CD14-positive monocyte (primary cell): ENCODE measurements around the gene EPS15. TPM values are rescaled to one million over a fixed set of nuclear protein-coding genes. Genes with fewer than 3 reads are reported as not detected.

ENCODE experiments used
- DNase-seq, 3 donors: peaks; one replicate each; pipeline ENCODE4 v3.0.0-alpha.2; 2011 to 2022
- H2AFZ ChIP-seq: 2 replicates; pipeline ENCODE4 v1.6.0; 2012; ENCODE audit warnings: mild to moderate bottlenecking, low read depth, low read length, inconsistent platforms; ENCODE audit not compliant: insufficient read depth, poor library complexity, severe bottlenecking
- H3K27ac ChIP-seq, 2 donors: 1 replicate in 1 of 2; 2 replicates in 1 of 2; pipeline ENCODE4 v1.5.1; 2012 to 2013; ENCODE audit warnings: low read length in 2 of 2, control low read depth in 1 of 2, inconsistent platforms in 1 of 2, low read depth in 1 of 2, mild to moderate bottlenecking in 1 of 2
- H3K27me3 ChIP-seq, 2 donors: one replicate each; pipeline versions ENCODE4 v1.6.0 to v1.6.1; 2011 to 2013; ENCODE audit warnings: low read length in 2 of 2; ENCODE audit not compliant: control insufficient read depth in 2 of 2, insufficient read depth in 2 of 2
- H3K36me3 ChIP-seq, 2 donors: replicated peaks in 1 of 2; 1 replicate in 1 of 2; 2 replicates in 1 of 2; pipeline versions ENCODE4 v1.5.1 to v1.6.1; 2012 to 2013; ENCODE audit warnings: low read length in 2 of 2, control low read depth in 1 of 2, inconsistent platforms in 1 of 2, mild to moderate bottlenecking in 1 of 2; ENCODE audit not compliant: insufficient read depth in 2 of 2, control insufficient read depth in 1 of 2
- H3K4me1 ChIP-seq, 2 donors: 1 replicate in 1 of 2; 2 replicates in 1 of 2; pipeline versions ENCODE4 v1.5.1 to v1.6.1; 2012 to 2013; ENCODE audit warnings: low read length in 2 of 2, control low read depth in 1 of 2, inconsistent platforms in 1 of 2, mild to moderate bottlenecking in 1 of 2, moderate library complexity in 1 of 2; ENCODE audit not compliant: insufficient read depth in 2 of 2, control insufficient read depth in 1 of 2
- H3K4me2 ChIP-seq: replicated peaks from 2 replicates; pipeline ENCODE3; 2012; ENCODE audit warnings: low read length, moderate library complexity, mild to moderate bottlenecking; ENCODE audit not compliant: poor library complexity, severe bottlenecking; ENCODE audit errors: extremely low read depth
- H3K4me3 ChIP-seq, 3 experiments: fragments of 200-600 bp in 1 of 3; sonication (generic) in 1 of 3; replicated peaks in 1 of 3; 1 replicate in 2 of 3; 2 replicates in 1 of 3; pipeline ENCODE4 v1.5.1; 2011 to 2013; ENCODE audit warnings: low read length in 3 of 3, mild to moderate bottlenecking in 3 of 3, control low read depth in 2 of 3, low read depth in 2 of 3, inconsistent platforms in 1 of 3, moderate library complexity in 1 of 3
- H3K79me2 ChIP-seq: 2 replicates; pipeline ENCODE4 v1.6.0; 2012; ENCODE audit warnings: mild to moderate bottlenecking, control low read depth, inconsistent platforms, low read length, moderate library complexity; ENCODE audit not compliant: insufficient read depth
- H3K9ac ChIP-seq: 2 replicates; pipeline ENCODE4 v1.6.0; 2017; ENCODE audit warnings: low read length, mild to moderate bottlenecking; ENCODE audit not compliant: insufficient read depth, poor library complexity, severe bottlenecking
- H3K9me3 ChIP-seq, 2 donors: replicated peaks in 1 of 2; 1 replicate in 1 of 2; 2 replicates in 1 of 2; pipeline versions ENCODE4 v1.5.1 to v1.6.1; 2012 to 2013; ENCODE audit warnings: low read length in 2 of 2, control low read depth in 1 of 2; ENCODE audit not compliant: control insufficient read depth in 1 of 2, insufficient read depth in 1 of 2
- H4K20me1 ChIP-seq: 2 replicates; pipeline ENCODE4 v1.6.0; 2012; ENCODE audit warnings: mild to moderate bottlenecking, low read length, control low read depth, moderate library complexity; ENCODE audit not compliant: insufficient read depth
- H3K27ac Mint-ChIP-seq, 7 donors: one replicate each; pipeline ENCODE4 v1.8.0; 2020; ENCODE audit warnings: mild to moderate bottlenecking in 7 of 7, mixed read lengths in 7 of 7, moderate library complexity in 6 of 7, inconsistent platforms in 2 of 7
- H3K27me3 Mint-ChIP-seq, 3 donors: one replicate each; pipeline ENCODE4 v1.8.0; 2021 to 2022; ENCODE audit warnings: low read depth in 3 of 3, mild to moderate bottlenecking in 3 of 3, mixed read lengths in 3 of 3, moderate library complexity in 3 of 3, inconsistent platforms in 1 of 3
- H3K36me3 Mint-ChIP-seq, 2 donors: one replicate each; pipeline ENCODE4 v1.8.0; 2020; ENCODE audit warnings: mixed read lengths in 2 of 2, inconsistent platforms in 1 of 2, mild to moderate bottlenecking in 1 of 2
- H3K4me1 Mint-ChIP-seq: one replicate; pipeline ENCODE4 v1.8.0; 2020; ENCODE audit warnings: mild to moderate bottlenecking, mixed read lengths
- H3K4me3 Mint-ChIP-seq, 2 donors: one replicate each; pipeline ENCODE4 v1.8.0; 2020; ENCODE audit warnings: mild to moderate bottlenecking in 2 of 2, mixed read lengths in 2 of 2, moderate library complexity in 1 of 2
- H3K9me3 Mint-ChIP-seq, 7 donors: one replicate each; pipeline ENCODE4 v1.8.0; 2020 to 2022; ENCODE audit warnings: mixed read lengths in 7 of 7, mild to moderate bottlenecking in 6 of 7, moderate library complexity in 6 of 7, inconsistent platforms in 2 of 7
- CTCF ChIP-seq: fragments of 200-600 bp; IDR thresholded peaks from one replicate; pipeline ENCODE4 v1.8.0; 2022; ENCODE audit warnings: antibody characterized with exemption, mild to moderate bottlenecking
- WGBS: methylation state at CpG from one replicate; pipeline ENCODE4 v1.1.5; 2013; ENCODE audit warnings: missing lambda C conversion rate; ENCODE audit not compliant: insufficient coverage; 5-methylcytosine and 5-hydroxymethylcytosine counted together
- intact Hi-C, 2 donors: fragments of 100-400 bp; cut with micrococcal nuclease; formaldehyde crosslinking; loops; one replicate each; pipeline versions ENCODE4 v1.15.0 to v1.15.1; 2023
- polyA plus RNA-seq, 3 donors: library from polyadenylated mRNA; depleted of rRNA in 1 of 3; unstranded in 2 of 3; stranded (reverse) in 1 of 3; fragments of 300-500 nt in 2 of 3; fragments of >200 nt in 1 of 3; fragmentation: Illumina TruSeq in 2 of 3; gene quantifications; 1 replicate in 2 of 3; 2 replicates in 1 of 3; pipeline ENCODE4 v1.2.3, GENCODE V29; 2012 to 2021

Gene EPS15
- polyA plus RNA-seq, 3 donors = 26.7 to 53.6 (median 36.4) TPM

GRCh38 chr1:51497340-51497739 is 21.7 kb downstream of the EPS15 start:
- no peak overlapping the region for H3K4me3 Mint-ChIP-seq
- 96% methylated on average over 4 of the region's 5 CpGs for WGBS
- peaks cover 0 to 4% of the 10 kb centered on the region in 2 donors for H3K4me1 ChIP-seq

GRCh38 chr1:51494138-51494830 is 24.8 kb downstream of the EPS15 start:
- H3K4me1 ChIP-seq = peaks cover 16 to 26% of the 10 kb centered on the region in 2 donors

More at GRCh38 chr1:51497340-51497739, 21.7 kb downstream of the EPS15 start:
- Mint-ChIP-seq H3K4me1 (peaks cover 24% of the 10 kb centered on the region), H3K27me3 (no peaks in the 10 kb centered on the region), H3K9me3 (no peaks in the 10 kb centered on the region), H3K27ac (no peak overlapping the region), H3K36me3 (peaks cover 22 to 34% of the 10 kb centered on the region in 2 donors)
- H3K9ac ChIP-seq = no peak overlapping the region
- peaks cover 97% of the 10 kb centered on the region for H4K20me1 ChIP-seq
- intact Hi-C loops = no loop called here
- peaks cover 0 to 18% of the 10 kb centered on the region in 2 donors for H3K36me3 ChIP-seq
- H3K9me3 ChIP-seq = no peaks in the 10 kb centered on the region
- peaks cover 94% of the 10 kb centered on the region for H3K79me2 ChIP-seq
- no peaks in the 10 kb centered on the region for H3K27me3 ChIP-seq
- no peak overlapping the region for H3K27ac ChIP-seq
- no peak overlapping the region for H3K4me2 ChIP-seq
- no peak overlapping the region for H3K4me3 ChIP-seq
- no peak for DNase-seq
- no peak for TF ChIP-seq CTCF
- no peak overlapping the region for H2AFZ ChIP-seq

More at GRCh38 chr1:51494138-51494830, 24.8 kb downstream of the EPS15 start:
- Mint-ChIP-seq H3K4me1 (peaks cover 34% of the 10 kb centered on the region), H3K36me3 (peaks cover 8 to 15% of the 10 kb centered on the region in 2 donors), H3K4me3 (peak overlapping the region in 1 of 2 donors; percentile 7), H3K27me3 (no peaks in the 10 kb centered on the region), H3K9me3 (no peaks in the 10 kb centered on the region), H3K27ac (peak overlapping the region in 3 of 7 donors; percentile 9 to 16 (median 10))
- TF ChIP-seq CTCF = no peak
- intact Hi-C loops = no loop called here
- WGBS = 100% methylated on average over 1 of the region's 1 CpG
- DNase-seq = no peak
- no peak overlapping the region for H2AFZ ChIP-seq
- H3K9me3 ChIP-seq = no peaks in the 10 kb centered on the region
- no peak overlapping the region for H3K9ac ChIP-seq
- no peaks in the 10 kb centered on the region for H3K27me3 ChIP-seq
- no peak overlapping the region for H3K27ac ChIP-seq
- H3K4me3 ChIP-seq = no peak overlapping the region
- peaks cover 97% of the 10 kb centered on the region for H4K20me1 ChIP-seq
- H3K4me2 ChIP-seq = no peak overlapping the region
- peaks cover 0 to 8% of the 10 kb centered on the region in 2 donors for H3K36me3 ChIP-seq
- peaks cover 95% of the 10 kb centered on the region for H3K79me2 ChIP-seq
